GM12864 (cell line): ENCODE results near the gene ASTN1.

Source experiments
- DNase-seq: peaks from one replicate; pipeline ENCODE4 v3.0.0-alpha.2; 2011; ENCODE audit warnings: low read depth
- H3K4me3 ChIP-seq: 2 replicates; pipeline ENCODE4 v1.5.1; 2011; ENCODE audit warnings: mild to moderate bottlenecking, low read depth, low read length, control low read depth
- CTCF ChIP-seq: IDR thresholded peaks from 2 replicates; pipeline ENCODE4 v1.5.1; 2011; ENCODE audit warnings: low read depth, mild to moderate bottlenecking, moderate library complexity, low read length, control low read depth, inconsistent platforms; ENCODE audit errors: missing control alignments

ASTN1 gene

DNA sequence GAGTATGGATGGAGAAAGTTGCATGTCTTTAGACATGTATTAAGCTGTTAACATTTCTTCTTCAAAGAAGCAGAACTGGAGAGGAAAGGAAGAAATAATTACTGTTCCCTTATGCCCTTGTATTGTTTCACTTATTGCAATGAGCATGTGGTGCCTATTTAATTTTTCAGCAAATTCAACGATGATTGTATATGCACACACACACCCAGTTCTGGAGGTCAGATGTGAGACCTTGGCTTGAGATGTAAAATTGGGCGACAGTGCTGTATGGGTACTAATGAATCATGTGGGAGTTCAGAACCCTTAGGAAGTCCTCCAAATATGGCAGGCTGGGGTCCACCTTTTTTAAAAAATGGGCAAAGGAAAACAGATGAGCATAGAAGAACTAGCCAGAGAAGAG lies 33.7 kb upstream of the ASTN1 start:
- TF ChIP-seq CTCF, result no peak
- no peak overlapping the region for H3K4me3 ChIP-seq
- no peak for DNase-seq

DNA sequence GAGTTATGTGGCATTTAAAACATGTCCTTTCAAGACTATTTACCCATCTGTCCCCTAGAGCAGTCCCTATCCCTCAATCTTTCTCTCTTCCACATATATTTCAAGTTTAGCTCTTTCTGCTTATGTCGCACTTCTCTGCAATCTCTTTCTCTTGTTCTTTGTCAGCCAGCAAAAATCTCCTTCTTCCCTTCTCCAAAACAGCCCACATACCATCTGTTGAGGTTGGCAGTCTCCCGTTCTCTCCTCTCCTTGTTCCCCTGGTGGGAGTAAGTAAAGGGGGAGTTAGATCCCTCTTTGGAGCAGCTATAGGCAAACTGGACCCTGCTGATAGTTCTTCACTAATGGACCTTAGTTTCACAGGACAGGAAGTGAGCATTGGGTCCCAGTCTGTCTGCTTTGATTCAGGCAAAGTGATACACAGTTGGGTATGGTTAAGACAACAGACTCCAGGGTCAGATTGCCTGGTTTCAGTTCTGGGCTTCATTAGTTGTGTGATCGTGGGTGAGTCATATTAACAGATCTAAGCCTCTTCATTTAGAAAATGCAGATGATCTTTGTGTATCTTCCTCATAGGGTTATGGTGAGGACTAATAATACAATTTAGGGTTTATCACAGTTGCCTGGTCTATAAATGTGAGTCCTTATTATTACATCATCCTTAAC lies 25.9 kb upstream of the ASTN1 start:
- TF ChIP-seq CTCF, result no peak
- DNase-seq, result no peak
- H3K4me3 ChIP-seq, result no peak overlapping the region

- no peak for DNase-seq
- no peak overlapping the region for H3K4me3 ChIP-seq
- TF ChIP-seq CTCF, result no peak
Measured at GRCh38 chr1:177186639-177187038, 22.1 kb upstream of the ASTN1 start.

DNA sequence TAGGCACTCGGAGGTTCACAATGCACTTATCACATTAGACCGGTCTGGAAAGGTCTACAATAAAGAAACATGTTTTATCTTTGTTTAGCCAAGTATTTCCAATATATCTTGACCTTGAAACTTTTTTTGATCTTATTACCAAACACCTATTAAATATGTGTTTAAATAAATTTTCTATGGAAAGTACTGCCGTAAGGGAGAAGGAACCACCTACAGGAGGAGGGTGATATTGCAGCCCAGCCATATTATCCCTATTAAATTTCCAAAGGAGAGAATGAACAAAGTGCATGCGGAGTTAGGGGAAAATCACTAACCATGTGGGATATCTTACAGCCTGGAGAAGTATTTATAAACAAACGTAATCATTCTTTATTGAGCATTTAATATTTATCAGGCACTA lies 20.7 kb upstream of the ASTN1 start:
- DNase-seq, result no peak
- no peak overlapping the region for H3K4me3 ChIP-seq
- peak; percentile 46 for TF ChIP-seq CTCF

DNA sequence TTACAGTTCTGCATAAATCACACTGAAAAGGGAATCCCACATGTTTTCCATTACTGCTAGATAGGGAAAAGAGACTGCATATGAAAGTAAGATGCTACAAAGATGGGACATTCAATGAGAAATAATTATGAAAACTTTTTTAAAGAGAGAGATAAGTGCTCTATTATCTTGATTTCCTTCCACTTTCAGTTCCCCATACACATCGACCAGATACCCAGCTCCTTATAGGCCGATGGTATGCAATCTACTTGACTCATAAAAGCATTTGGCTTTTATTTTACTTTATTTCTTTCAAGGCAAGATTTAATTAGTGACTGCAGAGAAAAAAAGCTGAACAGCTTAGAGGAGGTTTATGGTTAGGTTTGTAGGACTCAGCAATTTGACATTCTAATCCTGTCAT lies 19.3 kb upstream of the ASTN1 start:
- H3K4me3 ChIP-seq, result no peak overlapping the region
- no peak for DNase-seq
- TF ChIP-seq CTCF, result no peak

DNA sequence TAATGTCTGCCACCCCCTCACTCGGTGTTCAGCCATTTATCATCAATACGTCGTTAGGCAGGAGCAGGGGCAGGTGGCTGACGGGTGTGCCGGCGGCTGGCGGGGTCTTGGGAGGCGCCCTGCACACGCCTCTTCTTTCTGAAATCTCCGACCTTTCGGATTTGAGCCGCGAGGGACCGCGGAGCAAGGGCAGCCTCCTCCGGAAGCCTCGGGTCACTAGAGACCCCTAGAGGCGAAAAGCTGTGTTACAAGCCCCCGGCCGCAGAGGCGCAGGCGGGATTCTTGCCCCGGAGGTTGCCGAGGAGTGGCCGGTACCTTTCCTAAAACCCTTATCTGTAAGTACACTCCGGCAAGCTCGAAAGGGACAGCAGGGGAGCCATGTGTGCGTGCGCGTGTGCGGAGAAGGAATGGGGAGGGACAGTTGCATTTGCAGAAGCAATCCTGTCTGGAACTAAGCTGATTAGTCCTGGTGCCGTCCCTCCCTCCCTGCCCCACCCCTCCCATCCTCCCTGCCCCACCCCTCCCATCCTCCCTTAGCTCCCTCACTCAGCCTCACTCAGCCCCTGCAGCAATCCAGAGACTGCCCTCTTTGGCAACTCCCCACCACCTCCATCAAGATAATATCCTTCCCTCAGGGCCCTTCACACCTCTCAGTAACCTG lies 17.2 kb upstream of the ASTN1 start:
- DNase-seq, result no peak
- peak; percentile 83 for TF ChIP-seq CTCF
- no peak overlapping the region for H3K4me3 ChIP-seq

- no peak for DNase-seq
- TF ChIP-seq CTCF, result no peak
- no peak overlapping the region for H3K4me3 ChIP-seq
Measured at GRCh38 chr1:177181280-177181630, 16.7 kb upstream of the ASTN1 start.
